Lower leg skin (tissue), 3 donors: ENCODE data around the gene NME3.

Experiments
- POLR2A ChIP-seq, 2 donors: fragments of 450-650 bp; IDR thresholded peaks; one replicate each; pipeline ENCODE4 v1.6.1; 2016 to 2017; ENCODE audit warnings: antibody characterized with exemption in 2 of 2, mild to moderate bottlenecking in 1 of 2, moderate library complexity in 1 of 2
- TF ChIP-seq, protein P1 (sequence below), 3 donors: fragments of 450-650 bp; IDR thresholded peaks; one replicate each; pipeline ENCODE4 v1.5.1; 2016; ENCODE audit warnings: antibody characterized with exemption in 3 of 3, mild to moderate bottlenecking in 3 of 3, moderate library complexity in 2 of 3

DNA sequence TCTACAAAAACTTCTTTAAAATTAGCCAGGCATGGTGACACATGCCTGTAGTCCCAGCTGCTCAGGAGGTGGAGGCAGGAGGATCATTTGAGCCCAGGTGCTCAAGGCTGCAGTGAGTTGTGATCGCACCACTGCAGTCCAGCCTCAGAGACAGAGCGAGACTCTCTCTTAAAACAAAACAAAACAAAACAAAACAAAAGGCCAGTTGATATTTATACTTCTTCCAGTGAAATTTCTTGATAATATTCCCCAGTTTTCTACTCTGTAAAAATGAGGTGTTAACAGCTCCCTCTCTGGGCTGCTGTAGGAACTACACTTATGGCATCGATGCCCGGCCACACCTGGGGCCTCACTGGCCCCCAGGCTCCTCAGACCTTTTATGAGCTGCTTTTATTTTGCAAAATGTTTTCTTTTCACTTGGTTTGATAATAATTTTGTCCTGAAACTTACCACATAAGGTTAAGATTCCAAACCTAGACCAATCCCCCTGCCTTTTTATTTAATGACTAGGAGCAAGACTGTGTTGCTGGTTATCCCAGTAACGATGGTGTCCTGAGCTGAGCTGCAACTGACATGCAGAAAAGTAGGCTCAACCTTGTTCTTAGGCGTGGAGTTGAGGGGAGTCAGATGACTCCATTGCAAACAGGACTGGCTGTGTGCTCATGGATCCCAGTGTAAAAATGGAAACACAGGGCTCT lies 47.7 kb downstream of the NME3 start:
- no peak for TF ChIP-seq POLR2A (IDR thresholded peaks at IDR 0.05)
- TF ChIP-seq, protein P1, sequence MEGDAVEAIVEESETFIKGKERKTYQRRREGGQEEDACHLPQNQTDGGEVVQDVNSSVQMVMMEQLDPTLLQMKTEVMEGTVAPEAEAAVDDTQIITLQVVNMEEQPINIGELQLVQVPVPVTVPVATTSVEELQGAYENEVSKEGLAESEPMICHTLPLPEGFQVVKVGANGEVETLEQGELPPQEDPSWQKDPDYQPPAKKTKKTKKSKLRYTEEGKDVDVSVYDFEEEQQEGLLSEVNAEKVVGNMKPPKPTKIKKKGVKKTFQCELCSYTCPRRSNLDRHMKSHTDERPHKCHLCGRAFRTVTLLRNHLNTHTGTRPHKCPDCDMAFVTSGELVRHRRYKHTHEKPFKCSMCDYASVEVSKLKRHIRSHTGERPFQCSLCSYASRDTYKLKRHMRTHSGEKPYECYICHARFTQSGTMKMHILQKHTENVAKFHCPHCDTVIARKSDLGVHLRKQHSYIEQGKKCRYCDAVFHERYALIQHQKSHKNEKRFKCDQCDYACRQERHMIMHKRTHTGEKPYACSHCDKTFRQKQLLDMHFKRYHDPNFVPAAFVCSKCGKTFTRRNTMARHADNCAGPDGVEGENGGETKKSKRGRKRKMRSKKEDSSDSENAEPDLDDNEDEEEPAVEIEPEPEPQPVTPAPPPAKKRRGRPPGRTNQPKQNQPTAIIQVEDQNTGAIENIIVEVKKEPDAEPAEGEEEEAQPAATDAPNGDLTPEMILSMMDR (IDR thresholded peaks at IDR 0.05): no peak
